Right atrium auricular region (tissue), 2 donors: ENCODE results near the gene TRAM2. TPM values are rescaled to one million over a fixed set of nuclear protein-coding genes. Genes with fewer than 3 reads are reported as not detected.

Experiments
- DNase-seq: peaks from one replicate; pipeline ENCODE4 v3.0.0-alpha.2; 2019; ENCODE audit warnings: low spot score
- H3K27ac ChIP-seq, 2 donors: fragments of 200-600 bp; sonication (generic); 1 replicate in 1 of 2; 2 replicates in 1 of 2; pipeline ENCODE4 v1.5.1; 2016 to 2019
- H3K27me3 ChIP-seq, 2 donors: fragments of 200-600 bp; sonication (generic); one replicate each; pipeline versions ENCODE4 v1.5.1 to v1.6.0; 2017 to 2019
- H3K36me3 ChIP-seq: fragments of 200-600 bp; sonication (generic); one replicate; pipeline ENCODE4 v1.5.1; 2016
- H3K4me1 ChIP-seq, 2 donors: fragments of 200-600 bp; sonication (generic); one replicate each; pipeline versions ENCODE4 v1.5.1 to v1.6.0; 2017 to 2019
- H3K4me3 ChIP-seq, 2 donors: fragments of 200-600 bp; sonication (generic); 1 replicate in 1 of 2; 2 replicates in 1 of 2; pipeline ENCODE4 v1.5.1; 2017 to 2019; ENCODE audit warnings: mild to moderate bottlenecking in 1 of 2, moderate library complexity in 1 of 2
- H3K9me3 ChIP-seq, 2 donors: fragments of 200-600 bp; sonication (generic); one replicate each; pipeline ENCODE4 v1.5.1; 2019
- CTCF ChIP-seq, 2 donors: fragments of 200-600 bp; sonication (generic); IDR thresholded peaks; one replicate each; pipeline ENCODE4 v1.5.1; 2019; ENCODE audit warnings: antibody characterized with exemption in 2 of 2
- total RNA-seq, 2 donors: library from RNA; depleted of rRNA; stranded (reverse); fragments of >200 nt; gene quantifications; one replicate each; pipeline ENCODE4 v1.1.0, GENCODE V29; 2016

Gene TRAM2
- total RNA-seq, 2 donors from 2014 or later, result 10.3 to 15.9 TPM

- Histone ChIP-seq H3K4me3 (no peak overlapping the region), H3K27ac (no peak overlapping the region), H3K4me1 (no peaks in the 10 kb centered on the region), H3K9me3 (no peaks in the 10 kb centered on the region), H3K36me3 (no peaks in the 10 kb centered on the region), H3K27me3 (no peaks in the 10 kb centered on the region)
- DNase-seq, result no peak
- TF ChIP-seq CTCF (IDR thresholded peaks at IDR 0.05), result no peak
Measured at GRCh38 chr6:52610011-52610410, 33.2 kb upstream of the TRAM2 start.

DNA sequence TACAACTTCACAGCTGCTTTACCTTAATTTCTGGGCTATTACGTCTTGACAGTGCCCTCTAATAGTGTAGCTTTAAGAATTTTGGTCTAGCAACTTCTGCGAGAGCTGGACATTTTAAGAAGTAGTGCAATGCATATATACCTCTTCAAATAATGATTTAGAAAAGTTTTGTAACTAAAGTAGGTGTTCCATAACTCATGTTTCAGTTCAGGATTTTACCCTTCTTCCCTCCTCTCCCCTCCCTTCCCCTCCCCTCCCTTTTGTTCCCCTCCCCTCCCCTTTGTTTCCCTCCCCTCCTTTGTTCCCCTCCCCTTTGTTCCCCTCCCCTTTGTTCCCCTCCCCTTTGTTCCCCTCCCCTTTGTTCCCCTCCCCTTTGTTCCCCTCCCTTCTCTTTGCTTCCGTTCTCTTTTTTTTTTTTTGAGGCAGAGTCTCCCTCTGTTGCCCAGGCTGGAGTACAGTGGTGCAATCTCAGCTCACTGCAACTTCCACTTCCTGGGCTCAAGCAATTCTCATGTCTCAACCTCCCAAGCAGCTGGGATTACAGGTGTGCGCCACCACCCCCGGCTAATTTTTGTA lies 28.8 kb upstream of the TRAM2 start:
- DNase-seq, result no peak
- Histone ChIP-seq H3K36me3 (no peaks in the 10 kb centered on the region), H3K4me3 (no peak overlapping the region), H3K27ac (no peak overlapping the region), H3K27me3 (no peaks in the 10 kb centered on the region), H3K4me1 (no peaks in the 10 kb centered on the region), H3K9me3 (no peaks in the 10 kb centered on the region)
- TF ChIP-seq CTCF (IDR thresholded peaks at IDR 0.05), result no peak

- Histone ChIP-seq H3K27me3 (no peaks in the 10 kb centered on the region), H3K27ac (no peak overlapping the region), H3K9me3 (no peaks in the 10 kb centered on the region), H3K4me3 (no peak overlapping the region), H3K4me1 (no peaks in the 10 kb centered on the region), H3K36me3 (no peaks in the 10 kb centered on the region)
- no peak for DNase-seq
- TF ChIP-seq CTCF (IDR thresholded peaks at IDR 0.05), result no peak
Measured at GRCh38 chr6:52603000-52603795, 26.3 kb upstream of the TRAM2 start.

GRCh38 chr6:52598824-52599190 lies 21.9 kb upstream of the TRAM2 start:
- no peaks in the 10 kb centered on the region for H3K9me3 ChIP-seq
- TF ChIP-seq CTCF (IDR thresholded peaks at IDR 0.05), result no peak
- DNase-seq, result no peak
- H3K4me1 ChIP-seq, result peaks cover 0 to 24% of the 10 kb centered on the region in 2 donors
- no peaks in the 10 kb centered on the region for H3K36me3 ChIP-seq
- no peak overlapping the region for H3K27ac ChIP-seq
- no peak overlapping the region for H3K4me3 ChIP-seq
- H3K27me3 ChIP-seq, result no peaks in the 10 kb centered on the region

GRCh38 chr6:52598123-52598823 lies 21.4 kb upstream of the TRAM2 start:
- TF ChIP-seq CTCF (IDR thresholded peaks at IDR 0.05), result peak; percentile 65 to 76
- peak; percentile 77 for DNase-seq
- Histone ChIP-seq H3K4me3 (peak overlapping the region in 1 of 2 donors; percentile 24), H3K27me3 (no peaks in the 10 kb centered on the region), H3K9me3 (no peaks in the 10 kb centered on the region), H3K36me3 (no peaks in the 10 kb centered on the region), H3K4me1 (peaks cover 0 to 24% of the 10 kb centered on the region in 2 donors), H3K27ac (peak overlapping the region; percentile 38 to 58)
